Parathyroid adenoma (tissue), 2 donors: Measurements from ENCODE around the gene ARHGAP6.

Experiments
- H2AFZ ChIP-seq: fragments of 300-600 bp; sonication (generic); one replicate; pipeline ENCODE4 v1.7.0; 2017; ENCODE audit warnings: antibody characterized with exemption, mild to moderate bottlenecking
- H3K27ac ChIP-seq: fragments of 300-600 bp; sonication (generic); one replicate; pipeline ENCODE4 v1.7.0; 2017
- H3K27me3 ChIP-seq: fragments of 300-600 bp; sonication (generic); one replicate; pipeline ENCODE4 v1.7.0; 2017; ENCODE audit warnings: low read length; ENCODE audit not compliant: control insufficient read depth, insufficient read depth
- H3K36me3 ChIP-seq: fragments of 300-600 bp; sonication (generic); one replicate; pipeline ENCODE4 v1.7.0; 2017; ENCODE audit warnings: low read length; ENCODE audit not compliant: control insufficient read depth, insufficient read depth
- H3K4me1 ChIP-seq: fragments of 300-600 bp; sonication (generic); one replicate; pipeline ENCODE4 v1.7.0; 2017; ENCODE audit warnings: control low read depth
- H3K4me2 ChIP-seq: fragments of 300-600 bp; sonication (generic); one replicate; pipeline ENCODE4 v1.7.0; 2017; ENCODE audit warnings: low read length
- H3K4me3 ChIP-seq: fragments of 300-600 bp; sonication (generic); one replicate; pipeline ENCODE4 v1.7.0; 2017; ENCODE audit warnings: low read depth, low read length
- H3K79me2 ChIP-seq: fragments of 300-600 bp; sonication (generic); one replicate; pipeline ENCODE4 v1.7.0; 2017; ENCODE audit warnings: control low read depth
- H3K9ac ChIP-seq: fragments of 300-600 bp; sonication (generic); one replicate; pipeline ENCODE4 v1.7.0; 2017; ENCODE audit warnings: mild to moderate bottlenecking
- H3K9me3 ChIP-seq: fragments of 300-600 bp; sonication (generic); one replicate; pipeline ENCODE4 v1.7.0; 2017; ENCODE audit warnings: low read length; ENCODE audit not compliant: control insufficient read depth
- CTCF ChIP-seq: fragments of 300-600 bp; sonication (generic); IDR thresholded peaks from one replicate; pipeline ENCODE4 v1.7.0; 2017; ENCODE audit warnings: antibody characterized with exemption, mild to moderate bottlenecking
- donor health status: primary hyperparathyroidism.

Gene ARHGAP6

DNA sequence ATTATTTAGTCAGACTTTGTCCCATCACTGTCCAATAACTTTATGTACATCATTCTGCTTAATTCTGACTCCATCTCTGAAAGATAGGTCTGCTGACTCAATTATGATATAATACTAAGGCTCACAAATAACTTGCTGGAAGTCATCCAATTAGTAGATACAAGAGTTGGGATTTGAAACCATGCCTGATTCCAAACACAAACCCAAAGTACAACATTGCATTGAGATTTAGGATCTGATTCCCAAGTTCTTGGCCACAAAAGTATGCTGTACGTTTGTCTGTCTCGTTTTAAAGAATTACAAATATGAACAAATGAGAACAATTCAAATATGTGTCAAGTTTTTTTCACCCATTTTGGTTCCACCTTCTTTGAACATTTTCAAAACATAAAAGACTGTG is 263.8 kb downstream of the ARHGAP6 start:
- Histone ChIP-seq H3K36me3 (no peaks in the 10 kb centered on the region), H3K27me3 (no peaks in the 10 kb centered on the region), H3K4me3 (no peak overlapping the region), H3K9ac (no peak overlapping the region), H3K4me2 (no peak overlapping the region), H2AFZ (no peak overlapping the region), H3K79me2 (no peaks in the 10 kb centered on the region), H3K4me1 (no peaks in the 10 kb centered on the region), H3K27ac (no peak overlapping the region), H3K9me3 (no peaks in the 10 kb centered on the region)
- no peak for TF ChIP-seq CTCF

DNA sequence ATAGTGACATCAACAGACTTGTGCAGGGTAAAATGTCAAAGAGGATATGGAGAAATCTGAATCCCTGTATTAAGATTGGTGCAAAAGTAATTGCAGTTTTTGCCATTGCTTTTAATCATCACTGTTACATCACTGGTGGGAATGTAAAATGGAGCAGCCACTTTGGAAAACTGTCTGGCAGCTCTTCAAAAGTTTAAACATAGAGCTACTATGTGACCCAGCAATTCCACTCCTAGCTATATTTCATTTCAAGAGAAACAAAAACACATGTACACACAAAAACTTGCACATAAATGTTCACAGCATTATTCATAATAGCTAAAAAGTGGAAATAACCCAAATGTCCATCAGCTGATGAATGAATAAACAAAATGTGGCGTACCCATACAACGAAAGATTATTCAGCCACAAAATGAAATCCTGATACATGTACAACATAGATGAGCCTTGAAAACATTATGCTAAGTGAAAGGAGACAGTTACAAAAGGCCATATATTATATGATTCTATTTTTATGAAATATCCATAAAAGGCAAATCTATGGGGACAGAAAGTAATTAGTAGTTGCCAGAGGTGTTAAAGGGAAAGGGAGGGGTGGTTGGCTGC is 266.1 kb downstream of the ARHGAP6 start:
- Histone ChIP-seq H3K4me2 (no peak overlapping the region), H3K4me3 (no peak overlapping the region), H3K36me3 (no peaks in the 10 kb centered on the region), H3K4me1 (no peaks in the 10 kb centered on the region), H3K9ac (no peak overlapping the region), H3K27ac (no peak overlapping the region), H2AFZ (no peak overlapping the region), H3K27me3 (no peaks in the 10 kb centered on the region), H3K79me2 (no peaks in the 10 kb centered on the region), H3K9me3 (no peaks in the 10 kb centered on the region)
- no peak for TF ChIP-seq CTCF

GRCh38 chrX:11398785-11399184 is 266.9 kb downstream of the ARHGAP6 start:
- no peak overlapping the region for H3K4me2 ChIP-seq
- no peak overlapping the region for H3K9ac ChIP-seq
- no peaks in the 10 kb centered on the region for H3K9me3 ChIP-seq
- H3K27ac ChIP-seq, result no peak overlapping the region
- H3K36me3 ChIP-seq, result no peaks in the 10 kb centered on the region
- H3K79me2 ChIP-seq, result no peaks in the 10 kb centered on the region
- no peaks in the 10 kb centered on the region for H3K27me3 ChIP-seq
- H2AFZ ChIP-seq, result no peak overlapping the region
- no peak overlapping the region for H3K4me3 ChIP-seq
- H3K4me1 ChIP-seq, result no peaks in the 10 kb centered on the region
- no peak for TF ChIP-seq CTCF

GRCh38 chrX:11398139-11398538 is 267.6 kb downstream of the ARHGAP6 start:
- no peaks in the 10 kb centered on the region for H3K36me3 ChIP-seq
- H3K4me3 ChIP-seq, result no peak overlapping the region
- no peak for TF ChIP-seq CTCF
- H3K27me3 ChIP-seq, result no peaks in the 10 kb centered on the region
- no peak overlapping the region for H2AFZ ChIP-seq
- no peak overlapping the region for H3K27ac ChIP-seq
- H3K4me1 ChIP-seq, result no peaks in the 10 kb centered on the region
- no peak overlapping the region for H3K9ac ChIP-seq
- H3K4me2 ChIP-seq, result no peak overlapping the region
- H3K79me2 ChIP-seq, result no peaks in the 10 kb centered on the region
- no peaks in the 10 kb centered on the region for H3K9me3 ChIP-seq

DNA sequence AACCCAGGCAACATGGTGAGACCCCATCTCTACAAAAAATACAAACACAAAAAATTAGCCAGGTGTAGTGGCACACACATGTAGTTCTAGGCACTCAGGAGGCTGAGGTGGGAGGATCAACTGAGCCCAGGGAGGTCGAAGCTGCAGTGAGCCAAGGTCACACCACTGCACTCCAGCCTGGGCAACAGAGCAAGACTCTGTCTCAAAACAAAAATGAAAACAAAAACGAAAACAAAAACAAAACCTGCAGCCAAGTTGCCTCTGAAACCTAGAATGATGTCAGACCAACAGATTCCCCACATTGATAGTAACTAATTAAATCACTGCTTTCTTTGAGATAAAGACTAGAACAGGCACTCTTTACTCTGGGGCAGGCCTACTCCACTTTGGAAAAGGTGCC is 268.0 kb downstream of the ARHGAP6 start:
- TF ChIP-seq CTCF, result no peak
- no peaks in the 10 kb centered on the region for H3K4me1 ChIP-seq
- H3K27me3 ChIP-seq, result no peaks in the 10 kb centered on the region
- H3K79me2 ChIP-seq, result no peaks in the 10 kb centered on the region
- no peak overlapping the region for H3K27ac ChIP-seq
- no peak overlapping the region for H3K4me2 ChIP-seq
- no peaks in the 10 kb centered on the region for H3K36me3 ChIP-seq
- no peak overlapping the region for H3K4me3 ChIP-seq
- H3K9me3 ChIP-seq, result no peaks in the 10 kb centered on the region
- H3K9ac ChIP-seq, result no peak overlapping the region
- H2AFZ ChIP-seq, result no peak overlapping the region
